GM12875 (cell line): ENCODE measurements around the gene LYSMD1.

Experiments
- H3K4me3 ChIP-seq: one replicate; pipeline ENCODE4 v1.5.1; 2011; ENCODE audit warnings: low read depth, low read length, control low read depth
- CTCF ChIP-seq: IDR thresholded peaks from 2 replicates; pipeline ENCODE4 v1.5.1; 2011; ENCODE audit warnings: low read depth, mild to moderate bottlenecking, control low read depth, inconsistent platforms, low read length, moderate library complexity, borderline replicate concordance; ENCODE audit not compliant: insufficient read depth

The LYSMD1 gene

DNA sequence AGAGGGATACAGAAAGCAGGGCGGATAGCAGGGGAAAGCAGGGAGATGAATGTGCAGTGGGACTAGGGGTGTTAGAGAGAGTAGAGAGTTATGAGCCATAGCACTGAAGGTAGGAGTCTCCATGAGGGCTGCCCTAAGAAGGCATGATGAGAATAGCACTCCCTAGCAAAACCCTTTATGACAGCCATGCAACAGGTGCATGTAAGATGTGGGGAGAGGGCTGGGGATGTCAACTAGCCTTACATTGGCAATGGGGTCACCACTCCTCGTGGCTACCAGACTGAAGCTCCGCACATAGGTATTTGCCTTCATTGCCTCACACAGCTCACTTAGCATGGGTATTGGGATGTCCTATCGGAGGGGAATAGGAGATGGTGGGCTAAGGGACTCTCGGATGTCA lies 5.5 kb upstream of the LYSMD1 start:
- H3K4me3 ChIP-seq: no peak overlapping the region
- no peak for TF ChIP-seq CTCF

DNA sequence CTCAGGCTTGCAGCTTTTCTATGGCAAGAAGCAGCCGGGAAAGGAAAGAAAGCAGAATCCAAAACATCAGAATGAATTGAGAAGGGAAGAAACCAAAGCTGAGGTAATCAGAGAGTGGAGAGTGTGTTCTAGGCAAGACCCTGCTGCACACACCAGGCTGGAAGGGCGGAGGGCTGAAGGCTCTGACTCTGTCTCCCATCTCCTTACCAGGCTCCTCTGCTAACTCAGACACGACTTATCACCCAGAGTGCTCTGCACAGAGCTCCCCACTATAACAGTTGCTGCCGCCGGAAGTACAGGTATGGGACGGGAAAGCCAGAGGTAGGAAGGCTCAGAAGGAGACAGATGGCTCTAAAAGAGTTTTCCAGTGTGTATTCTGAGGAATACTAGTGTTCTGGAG lies 1.4 kb upstream of the LYSMD1 start:
- no peak for TF ChIP-seq CTCF
- no peak overlapping the region for H3K4me3 ChIP-seq

DNA sequence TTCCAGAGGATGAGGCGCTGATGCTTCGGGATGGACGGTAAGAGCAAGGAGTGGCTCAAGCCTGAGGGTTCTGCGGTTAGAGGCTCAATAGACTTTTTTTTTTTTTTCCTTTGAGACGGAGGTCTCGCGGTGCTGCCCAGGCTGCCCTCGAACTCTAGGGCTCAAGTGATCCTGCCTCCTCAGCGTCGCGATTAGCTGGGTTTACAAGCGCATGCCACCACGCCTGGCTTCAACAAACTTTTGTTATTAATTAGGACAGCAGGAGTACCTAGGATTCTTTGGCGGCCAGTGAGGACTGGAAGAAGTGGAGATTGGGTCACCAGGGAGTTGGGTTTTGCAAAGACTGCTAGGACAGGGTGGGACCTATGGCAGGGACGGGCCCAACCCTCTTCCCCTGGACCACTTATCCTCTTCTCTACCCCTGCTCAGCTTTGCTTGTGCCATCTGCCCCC lies 829 bp upstream of the LYSMD1 start:
- no peak for TF ChIP-seq CTCF
- peak overlapping the region; percentile 84 for H3K4me3 ChIP-seq

DNA sequence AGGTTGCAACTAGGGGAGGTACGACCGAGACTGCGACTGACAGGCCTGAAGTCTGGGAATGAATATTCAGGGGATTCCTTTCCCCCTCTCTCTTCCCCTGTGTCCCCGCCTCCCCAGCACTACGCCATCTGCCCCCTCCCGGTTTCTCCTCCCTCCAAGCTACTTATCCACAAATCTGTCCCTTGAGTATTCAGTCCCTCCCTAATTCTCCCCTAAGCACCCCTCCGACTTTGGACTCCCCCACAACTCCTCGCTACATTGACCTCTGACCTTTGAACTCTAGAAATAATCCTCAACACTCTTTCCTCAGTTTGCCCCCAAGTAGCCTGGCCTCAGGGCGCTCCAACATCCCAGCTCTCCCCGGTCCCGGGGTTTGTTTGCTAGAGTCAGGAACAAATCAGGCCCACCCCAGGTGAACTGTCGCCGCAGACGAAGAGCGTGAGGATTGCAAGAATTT lies 393 bp downstream of the LYSMD1 start:
- TF ChIP-seq CTCF: no peak
- H3K4me3 ChIP-seq: peak overlapping the region; percentile 51

DNA sequence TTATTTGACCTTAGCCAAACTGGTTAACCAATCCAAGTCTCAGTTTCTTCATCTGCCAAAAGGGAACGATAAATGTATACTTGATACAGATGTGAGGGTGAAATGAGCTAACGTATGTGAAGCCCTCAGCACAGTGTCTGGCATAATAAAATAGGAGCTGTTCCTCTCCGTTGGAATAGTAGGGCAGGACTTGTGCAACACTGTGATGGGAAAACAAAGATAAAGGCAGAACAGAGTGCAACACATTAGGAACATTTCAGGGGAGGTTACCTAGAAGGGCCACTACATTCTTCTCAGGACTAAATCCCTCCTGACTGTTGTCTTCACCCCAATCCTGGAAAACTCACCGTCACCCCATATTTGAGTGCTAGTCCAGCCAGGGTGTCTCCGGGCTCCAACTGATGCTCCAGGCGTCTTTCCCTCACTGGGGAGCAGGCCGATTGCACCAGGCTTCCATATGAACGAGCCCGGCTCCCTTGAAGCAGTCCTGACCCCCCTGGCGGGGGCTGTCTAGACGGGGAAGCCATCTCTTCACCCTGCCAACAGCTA lies 896 bp downstream of the LYSMD1 start:
- H3K4me3 ChIP-seq: peak overlapping the region; percentile 51
- no peak for TF ChIP-seq CTCF

GRCh38 chr1:151159373-151159772 lies 6.3 kb downstream of the LYSMD1 start:
- H3K4me3 ChIP-seq: no peak overlapping the region
- no peak for TF ChIP-seq CTCF

- no peak for TF ChIP-seq CTCF
These were observed 6.9 kb downstream of the LYSMD1 start for GRCh38 chr1:151158751-151159251.

More at GRCh38 chr1:151158751-151159251, 6.9 kb downstream of the LYSMD1 start:
- no peak overlapping the region for H3K4me3 ChIP-seq
